Mesothelial cell of epicardium (in vitro differentiated cells): ENCODE results near the gene F2RL3. TPM values are rescaled to one million over a fixed set of nuclear protein-coding genes. Genes with fewer than 3 reads are reported as not detected.
A peak's percentile ranks its signal among the peaks of the same experiment; 100 is the strongest.

Source experiments
- DNase-seq, 2 experiments: peaks; one replicate each; pipeline ENCODE4 v3.0.0; 2021; ENCODE audit warnings: low spot score in 2 of 2; ENCODE audit not compliant: unreplicated experiment in 2 of 2
- H3K27ac Mint-ChIP-seq: 2 replicates; pipeline ENCODE4 v1.8.0; 2021; ENCODE audit warnings: mixed read lengths
- H3K27me3 Mint-ChIP-seq: 2 replicates; pipeline ENCODE4 v1.8.0; 2021; ENCODE audit warnings: low read depth, mixed read lengths
- H3K36me3 Mint-ChIP-seq: 2 replicates; pipeline ENCODE4 v1.8.0; 2021; ENCODE audit warnings: mixed read lengths
- H3K4me1 Mint-ChIP-seq: 2 replicates; pipeline ENCODE4 v1.8.0; 2021; ENCODE audit warnings: mixed read lengths
- H3K4me3 Mint-ChIP-seq: 2 replicates; pipeline ENCODE4 v1.8.0; 2021; ENCODE audit warnings: mild to moderate bottlenecking, moderate library complexity, mixed read lengths
- H3K9me3 Mint-ChIP-seq: 2 replicates; pipeline ENCODE4 v1.8.0; 2021; ENCODE audit warnings: mixed read lengths
- CTCF ChIP-seq: fragments of 200-600 bp; sonication (generic); IDR thresholded peaks from one replicate; pipeline ENCODE4 v1.5.0; 2021; ENCODE audit warnings: antibody characterized with exemption; ENCODE audit not compliant: unreplicated experiment
- total RNA-seq: library from RNA; stranded (reverse); gene quantifications from 3 replicates; pipeline ENCODE4 v1.2.1, GENCODE V29; 2021

Gene F2RL3
- total RNA-seq, 1 donor from 2014 or later = not detected

GRCh38 chr19:16895467-16896145 lies 6.8 kb downstream of the F2RL3 start:
- Mint-ChIP-seq H3K27ac (no peak overlapping the region), H3K36me3 (no peaks in the 10 kb centered on the region), H3K4me1 (no peaks in the 10 kb centered on the region), H3K27me3 (peaks cover 48% of the 10 kb centered on the region), H3K9me3 (no peaks in the 10 kb centered on the region), H3K4me3 (peak overlapping the region; percentile 53)
- no peak for DNase-seq
- TF ChIP-seq CTCF = no peak

GRCh38 chr19:16896146-16897028 lies 7.6 kb downstream of the F2RL3 start:
- Mint-ChIP-seq H3K27ac (no peak overlapping the region), H3K27me3 (peaks cover 48% of the 10 kb centered on the region), H3K9me3 (no peaks in the 10 kb centered on the region), H3K4me1 (no peaks in the 10 kb centered on the region), H3K4me3 (peak overlapping the region; percentile 56), H3K36me3 (no peaks in the 10 kb centered on the region)
- no peak for TF ChIP-seq CTCF
- peak in 1 of 2 experiments; percentile 52 for DNase-seq

- Mint-ChIP-seq H3K27me3 (peaks cover 46% of the 10 kb centered on the region), H3K36me3 (no peaks in the 10 kb centered on the region), H3K4me3 (peak overlapping the region; percentile 64), H3K9me3 (no peaks in the 10 kb centered on the region), H3K4me1 (no peaks in the 10 kb centered on the region), H3K27ac (no peak overlapping the region)
- DNase-seq = peak; percentile 83
- no peak for TF ChIP-seq CTCF
These were observed 8.4 kb downstream of the F2RL3 start for GRCh38 chr19:16897029-16897855.

- H3K9me3 Mint-ChIP-seq = no peaks in the 10 kb centered on the region
- no peak for DNase-seq
- H3K27ac Mint-ChIP-seq = no peak overlapping the region
- no peaks in the 10 kb centered on the region for H3K4me1 Mint-ChIP-seq
- no peak for TF ChIP-seq CTCF
- H3K27me3 Mint-ChIP-seq = peaks cover 45% of the 10 kb centered on the region
- no peaks in the 10 kb centered on the region for H3K36me3 Mint-ChIP-seq
- H3K4me3 Mint-ChIP-seq = peak overlapping the region; percentile 54
These were observed 9.0 kb downstream of the F2RL3 start for GRCh38 chr19:16897856-16898161.

GRCh38 chr19:16898361-16899015 lies 9.7 kb downstream of the F2RL3 start:
- no peak for DNase-seq
- Mint-ChIP-seq H3K9me3 (no peaks in the 10 kb centered on the region), H3K27ac (no peak overlapping the region), H3K36me3 (no peaks in the 10 kb centered on the region), H3K4me1 (no peaks in the 10 kb centered on the region), H3K27me3 (peaks cover 45% of the 10 kb centered on the region), H3K4me3 (peak overlapping the region; percentile 54)
- TF ChIP-seq CTCF = no peak
